ENCODE measurements around the gene CTU2.

- TF ChIP-seq SMAD3 (CRISPR knock-in tag; IDR thresholded peaks at IDR 0.05; ENCODE audit: borderline replicate concordance) (no peak), ESRRA (CRISPR knock-in tag; IDR thresholded peaks at IDR 0.05; ENCODE audit: borderline replicate concordance) (no peak), CTCF (IDR thresholded peaks at IDR 0.05) (no peak), GABPB1 (CRISPR knock-in tag; IDR thresholded peaks at IDR 0.05) (no peak), ETV6 (CRISPR knock-in tag; IDR thresholded peaks at IDR 0.05) (no peak), TEAD4 (CRISPR knock-in tag; IDR thresholded peaks at IDR 0.05) (no peak), E2F5 (CRISPR knock-in tag; IDR thresholded peaks at IDR 0.05) (no peak), CREM (CRISPR knock-in tag; IDR thresholded peaks at IDR 0.05) (no peak), ATF3 (CRISPR knock-in tag; conservative IDR thresholded peaks at IDR 0.05) (no peak), KAT7 (CRISPR knock-in tag; IDR thresholded peaks at IDR 0.05; ENCODE audit: borderline replicate concordance) (no peak), USF1 (CRISPR knock-in tag; IDR thresholded peaks at IDR 0.05) (no peak), ATF6 (CRISPR knock-in tag; IDR thresholded peaks at IDR 0.05) (no peak)
- TF ChIP-seq, protein P1, sequence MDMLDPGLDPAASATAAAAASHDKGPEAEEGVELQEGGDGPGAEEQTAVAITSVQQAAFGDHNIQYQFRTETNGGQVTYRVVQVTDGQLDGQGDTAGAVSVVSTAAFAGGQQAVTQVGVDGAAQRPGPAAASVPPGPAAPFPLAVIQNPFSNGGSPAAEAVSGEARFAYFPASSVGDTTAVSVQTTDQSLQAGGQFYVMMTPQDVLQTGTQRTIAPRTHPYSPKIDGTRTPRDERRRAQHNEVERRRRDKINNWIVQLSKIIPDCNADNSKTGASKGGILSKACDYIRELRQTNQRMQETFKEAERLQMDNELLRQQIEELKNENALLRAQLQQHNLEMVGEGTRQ (CRISPR knock-in tag; IDR thresholded peaks at IDR 0.05), result no peak
- TF ChIP-seq, protein P2, sequence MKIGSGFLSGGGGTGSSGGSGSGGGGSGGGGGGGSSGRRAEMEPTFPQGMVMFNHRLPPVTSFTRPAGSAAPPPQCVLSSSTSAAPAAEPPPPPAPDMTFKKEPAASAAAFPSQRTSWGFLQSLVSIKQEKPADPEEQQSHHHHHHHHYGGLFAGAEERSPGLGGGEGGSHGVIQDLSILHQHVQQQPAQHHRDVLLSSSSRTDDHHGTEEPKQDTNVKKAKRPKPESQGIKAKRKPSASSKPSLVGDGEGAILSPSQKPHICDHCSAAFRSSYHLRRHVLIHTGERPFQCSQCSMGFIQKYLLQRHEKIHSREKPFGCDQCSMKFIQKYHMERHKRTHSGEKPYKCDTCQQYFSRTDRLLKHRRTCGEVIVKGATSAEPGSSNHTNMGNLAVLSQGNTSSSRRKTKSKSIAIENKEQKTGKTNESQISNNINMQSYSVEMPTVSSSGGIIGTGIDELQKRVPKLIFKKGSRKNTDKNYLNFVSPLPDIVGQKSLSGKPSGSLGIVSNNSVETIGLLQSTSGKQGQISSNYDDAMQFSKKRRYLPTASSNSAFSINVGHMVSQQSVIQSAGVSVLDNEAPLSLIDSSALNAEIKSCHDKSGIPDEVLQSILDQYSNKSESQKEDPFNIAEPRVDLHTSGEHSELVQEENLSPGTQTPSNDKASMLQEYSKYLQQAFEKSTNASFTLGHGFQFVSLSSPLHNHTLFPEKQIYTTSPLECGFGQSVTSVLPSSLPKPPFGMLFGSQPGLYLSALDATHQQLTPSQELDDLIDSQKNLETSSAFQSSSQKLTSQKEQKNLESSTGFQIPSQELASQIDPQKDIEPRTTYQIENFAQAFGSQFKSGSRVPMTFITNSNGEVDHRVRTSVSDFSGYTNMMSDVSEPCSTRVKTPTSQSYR (CRISPR knock-in tag; IDR thresholded peaks at IDR 0.05), result no peak
These were observed 13.4 kb upstream of the CTU2 start for GRCh38 chr16:88692861-88693260.
